Activated CD8-positive, alpha-beta memory T cell treated with anti-CD3 and anti-CD28 coated beads for 48 hours (primary cell): ENCODE results near the gene TULP4.
"Not testable (repeated sequence)": the region's sequence is repeated elsewhere in the genome, so short reads cannot be mapped to it uniquely, and the experiment has no call there.

Source experiments
- DNase-seq, 3 experiments: peaks; one replicate each; pipeline ENCODE4 v3.0.0-alpha.2; 2020; ENCODE audit warnings: low read depth in 2 of 3, low spot score in 2 of 3

TULP4 gene

GRCh38 chr6:158388727-158389126, 76.5 kb downstream of the TULP4 start:
- no peak for DNase-seq

- no peak for DNase-seq
These were observed 77.1 kb downstream of the TULP4 start for GRCh38 chr6:158389193-158389919.

GRCh38 chr6:158391276-158391675, 79.0 kb downstream of the TULP4 start:
- no peak for DNase-seq

GRCh38 chr6:158391977-158392376, 79.7 kb downstream of the TULP4 start:
- DNase-seq, result not testable (repeated sequence)

GRCh38 chr6:158396136-158396535, 83.9 kb downstream of the TULP4 start:
- DNase-seq, result no peak

GRCh38 chr6:158397578-158397977, 85.3 kb downstream of the TULP4 start:
- no peak for DNase-seq

GRCh38 chr6:158398252-158399024, 86.2 kb downstream of the TULP4 start:
- no peak for DNase-seq

GRCh38 chr6:158399040-158399700, 86.9 kb downstream of the TULP4 start:
- no peak for DNase-seq

GRCh38 chr6:158402184-158402583, 89.9 kb downstream of the TULP4 start:
- DNase-seq, result no peak

GRCh38 chr6:158405321-158405831, 93.1 kb downstream of the TULP4 start:
- DNase-seq, result not testable (repeated sequence)

- DNase-seq, result no peak
These were observed 93.7 kb downstream of the TULP4 start for GRCh38 chr6:158405933-158406332.

- DNase-seq, result no peak
These were observed 94.5 kb downstream of the TULP4 start for GRCh38 chr6:158406736-158407135.

GRCh38 chr6:158408013-158408412, 95.7 kb downstream of the TULP4 start:
- no peak for DNase-seq

GRCh38 chr6:158408552-158409130, 96.4 kb downstream of the TULP4 start:
- no peak for DNase-seq

GRCh38 chr6:158409451-158409850, 97.2 kb downstream of the TULP4 start:
- no peak for DNase-seq

GRCh38 chr6:158410784-158411183, 98.5 kb downstream of the TULP4 start:
- DNase-seq, result no peak

- no peak for DNase-seq
These were observed 99.7 kb downstream of the TULP4 start for GRCh38 chr6:158411998-158412397.

- no peak for DNase-seq
These were observed 100.8 kb downstream of the TULP4 start for GRCh38 chr6:158413028-158413427.

GRCh38 chr6:158413814-158414565, 101.7 kb downstream of the TULP4 start:
- no peak for DNase-seq

GRCh38 chr6:158414851-158415262, 102.6 kb downstream of the TULP4 start:
- no peak for DNase-seq

GRCh38 chr6:158415666-158416065, 103.4 kb downstream of the TULP4 start:
- no peak for DNase-seq
